NT2/D1 (cell line): ENCODE data around the gene HOMER2.

ENCODE experiments used
- SUZ12 ChIP-seq: IDR thresholded peaks from 2 replicates; pipeline ENCODE4 v1.6.1; 2011; ENCODE audit not compliant: insufficient read length, insufficient read depth; ENCODE audit errors: extremely low read depth
- ZNF274 ChIP-seq: IDR thresholded peaks from 2 replicates; pipeline ENCODE4 v1.6.1; 2011; ENCODE audit warnings: mild to moderate bottlenecking, low read depth, low read length

- TF ChIP-seq ZNF274 = no peak
- TF ChIP-seq SUZ12 = no peak
These were observed 6.9 kb upstream of the HOMER2 start for GRCh38 chr15:82959423-82959822.
